GM12891 (cell line): ENCODE data around the gene SEPTIN3.

Source experiments
- POLR2A ChIP-seq: IDR thresholded peaks from 2 replicates; pipeline ENCODE4 v1.6.1; 2011; ENCODE audit warnings: low read depth, low read length, control low read depth
- POLR2AphosphoS5 ChIP-seq: IDR thresholded peaks from 2 replicates; pipeline ENCODE4 v1.6.1; 2011; ENCODE audit warnings: low read depth, low read length, control low read depth

DNA sequence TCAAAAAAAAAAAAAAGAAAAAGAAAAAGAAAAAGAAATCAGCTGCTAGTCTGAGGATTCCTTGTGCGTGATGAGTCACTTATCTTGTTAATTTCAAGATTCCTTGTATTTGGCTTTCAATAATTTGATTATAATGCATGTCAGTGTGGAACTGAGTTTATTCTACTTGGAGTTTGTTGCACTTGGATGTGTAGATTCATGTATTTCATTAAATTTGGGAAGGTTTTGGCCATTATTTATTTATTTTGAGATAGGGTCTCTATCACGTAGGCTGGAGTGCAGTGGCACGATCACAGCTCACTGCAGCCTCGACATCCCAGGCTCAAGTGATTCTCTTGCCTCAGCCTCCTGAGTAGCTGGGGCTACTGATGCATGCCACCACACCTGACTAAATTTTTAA, 44.1 kb downstream of the SEPTIN3 start:
- TF ChIP-seq POLR2A (no peak), POLR2AphosphoS5 (no peak)
